HG02884 (cell line): ENCODE measurements around the gene SBF2.

Experiments
- ATAC-seq: cut with Tn5 transposase; IDR thresholded peaks from one replicate; pipeline ENCODE4 v1.9.1; 2021; ENCODE audit warnings: mild to moderate bottlenecking, moderate library complexity; ENCODE audit not compliant: unreplicated experiment

SBF2 gene

DNA sequence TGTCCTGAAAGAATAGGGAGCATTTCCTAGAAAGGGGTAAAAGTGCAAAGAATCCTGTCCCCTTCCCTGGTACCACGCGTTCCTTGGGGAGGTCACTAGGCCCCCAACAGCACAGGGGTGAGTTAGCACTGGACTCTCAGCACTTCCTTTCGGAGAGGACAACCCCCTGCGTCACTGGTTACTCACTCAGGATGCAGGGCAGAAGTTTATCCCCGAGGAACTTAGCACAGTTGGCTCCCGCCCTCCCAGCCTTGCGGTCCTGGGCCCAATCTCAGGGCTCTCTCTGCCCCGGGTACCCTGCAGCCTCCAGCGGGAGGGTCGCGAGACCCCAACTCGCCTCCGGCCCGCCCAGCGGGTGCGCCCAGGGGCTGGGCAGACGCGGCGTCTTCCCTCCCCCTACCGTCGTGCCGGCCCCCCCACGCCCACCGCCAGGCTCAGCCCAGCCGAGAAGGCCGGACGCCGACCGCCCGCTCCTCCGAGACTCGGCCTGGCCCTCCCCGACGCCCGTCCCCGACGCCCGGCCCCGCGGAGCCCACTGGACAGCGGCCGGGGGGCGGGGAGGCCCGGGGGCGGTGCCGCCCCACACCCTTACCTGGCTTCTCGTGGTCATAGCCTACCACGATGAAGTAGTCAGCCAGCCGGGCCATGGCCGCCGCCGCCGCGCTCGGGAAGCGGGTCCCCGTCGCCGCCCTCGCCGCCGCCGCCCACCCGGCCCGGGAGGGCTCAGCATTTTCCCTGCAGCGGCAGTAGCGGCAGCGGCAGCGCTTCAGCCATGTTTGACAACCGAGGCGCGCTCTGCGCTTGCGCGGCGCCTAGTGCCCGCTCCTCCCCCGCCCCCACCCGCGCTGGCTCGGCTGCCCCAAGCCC is at the start of gene SBF2:
TSS of gene SBF2 (minus strand) at position 797 of the 867 bp plus-strand sequence. CDS start at position 647, 150 bp downstream.
- ATAC-seq = peak; percentile 36

DNA sequence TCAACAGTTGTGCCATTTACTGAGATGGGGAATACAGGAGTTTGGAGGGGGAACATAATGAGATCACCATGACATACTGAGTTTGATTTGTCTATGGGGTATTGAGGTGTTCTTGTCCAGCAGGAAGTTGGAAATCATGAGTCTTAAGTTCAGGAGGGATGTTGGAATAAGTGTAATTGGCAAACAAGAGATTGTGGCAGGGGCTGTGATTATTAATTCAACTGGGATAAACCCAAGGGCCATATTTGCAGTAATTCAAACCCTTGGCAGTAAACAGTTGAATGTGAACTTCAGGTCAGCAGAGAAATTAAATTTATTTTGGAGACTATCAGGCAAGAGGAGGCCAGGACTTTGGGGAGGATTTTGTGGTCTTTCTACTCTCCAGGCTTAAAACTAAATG is 44.3 kb upstream of the SBF2 start:
- ATAC-seq = no peak

DNA sequence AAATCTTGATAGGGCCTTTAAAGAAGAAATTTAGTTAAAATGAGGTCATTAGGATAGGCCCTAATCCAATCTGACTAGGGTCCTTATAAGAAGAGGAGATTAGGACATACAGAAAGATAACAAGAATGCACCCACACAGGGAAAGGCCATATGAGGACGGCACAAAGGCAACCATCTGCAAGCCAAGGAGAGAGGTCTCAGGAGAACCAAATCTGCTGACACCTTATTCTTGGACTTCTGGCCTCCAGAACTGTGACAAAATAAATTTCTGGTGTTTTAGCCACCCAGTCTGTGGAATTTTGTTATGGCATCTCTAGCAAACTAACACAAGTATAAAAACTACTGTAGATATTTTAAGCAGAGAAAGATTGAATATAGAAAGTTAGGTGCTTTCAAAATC is 39.5 kb upstream of the SBF2 start:
- ATAC-seq = no peak

DNA sequence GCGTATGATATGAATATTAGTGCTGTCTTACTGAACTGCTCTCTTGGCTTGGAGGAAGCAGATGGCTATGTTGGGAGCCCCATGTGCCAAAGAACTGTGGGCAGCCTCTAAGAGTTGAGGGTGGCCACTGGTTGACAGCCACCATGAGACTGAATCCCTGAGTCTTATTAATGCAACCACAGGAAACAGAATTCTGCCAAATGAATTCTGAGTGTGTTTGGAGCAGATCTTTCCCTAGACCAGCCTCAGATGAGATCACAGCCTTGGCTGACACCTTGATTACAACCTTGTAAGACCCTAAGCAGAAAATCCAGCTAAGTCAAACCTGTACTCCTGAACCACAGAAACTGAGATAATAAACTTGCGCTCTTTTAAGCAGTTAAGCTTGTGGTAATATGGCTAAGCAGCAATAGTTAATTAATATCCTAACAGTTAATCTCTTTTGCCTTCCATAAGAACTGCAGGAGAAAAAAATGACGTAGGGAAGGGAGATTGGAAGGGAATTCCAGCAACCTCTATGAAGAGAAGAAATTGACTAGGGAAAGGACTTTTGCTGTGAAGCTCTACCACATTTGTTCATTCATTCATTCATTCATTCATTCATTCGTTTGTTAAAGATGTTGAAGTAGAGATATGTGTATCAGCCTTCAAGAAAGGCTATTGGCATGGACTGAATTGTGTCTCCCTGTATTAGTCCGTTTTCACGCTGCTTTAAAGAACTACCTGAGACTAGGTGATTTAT is 37.7 kb upstream of the SBF2 start:
- no peak for ATAC-seq

DNA sequence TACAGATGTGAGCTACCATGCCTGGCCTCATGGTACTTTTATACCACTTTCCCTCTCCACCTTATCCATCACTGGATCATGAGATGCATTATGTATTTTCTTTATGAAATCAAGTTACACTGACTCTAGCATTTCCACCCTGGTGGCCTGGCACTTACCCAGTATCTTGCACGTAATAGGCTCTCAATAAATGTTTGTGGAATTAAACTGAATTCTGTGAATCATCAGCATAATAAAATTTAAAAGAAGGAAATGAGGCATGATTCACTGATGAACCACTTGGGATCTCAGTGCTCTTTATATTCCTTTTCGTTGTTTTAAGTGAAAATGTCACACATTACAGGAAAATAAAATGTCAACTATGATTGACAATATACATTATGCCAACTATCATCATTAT is 35.9 kb upstream of the SBF2 start:
- ATAC-seq = no peak

DNA sequence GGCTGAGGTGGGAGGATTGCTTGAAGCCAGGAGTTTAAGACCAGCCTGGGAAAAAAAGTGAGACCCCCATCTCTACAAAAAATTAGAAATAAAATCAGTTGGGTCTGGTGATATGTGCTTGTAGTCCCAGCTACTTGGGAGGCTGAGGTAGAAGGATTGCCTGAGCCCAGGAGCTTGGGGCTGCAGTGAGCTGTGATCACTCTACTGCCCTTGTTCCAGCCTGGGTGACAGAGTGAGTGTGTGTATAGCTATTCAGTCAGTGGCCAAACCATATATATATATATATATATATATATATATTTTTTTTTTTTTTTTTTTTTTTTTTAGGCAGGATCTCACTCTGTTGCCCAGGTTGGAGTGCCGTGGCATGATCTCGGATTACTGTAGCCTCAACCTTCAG is 35.3 kb upstream of the SBF2 start:
- ATAC-seq = no peak

DNA sequence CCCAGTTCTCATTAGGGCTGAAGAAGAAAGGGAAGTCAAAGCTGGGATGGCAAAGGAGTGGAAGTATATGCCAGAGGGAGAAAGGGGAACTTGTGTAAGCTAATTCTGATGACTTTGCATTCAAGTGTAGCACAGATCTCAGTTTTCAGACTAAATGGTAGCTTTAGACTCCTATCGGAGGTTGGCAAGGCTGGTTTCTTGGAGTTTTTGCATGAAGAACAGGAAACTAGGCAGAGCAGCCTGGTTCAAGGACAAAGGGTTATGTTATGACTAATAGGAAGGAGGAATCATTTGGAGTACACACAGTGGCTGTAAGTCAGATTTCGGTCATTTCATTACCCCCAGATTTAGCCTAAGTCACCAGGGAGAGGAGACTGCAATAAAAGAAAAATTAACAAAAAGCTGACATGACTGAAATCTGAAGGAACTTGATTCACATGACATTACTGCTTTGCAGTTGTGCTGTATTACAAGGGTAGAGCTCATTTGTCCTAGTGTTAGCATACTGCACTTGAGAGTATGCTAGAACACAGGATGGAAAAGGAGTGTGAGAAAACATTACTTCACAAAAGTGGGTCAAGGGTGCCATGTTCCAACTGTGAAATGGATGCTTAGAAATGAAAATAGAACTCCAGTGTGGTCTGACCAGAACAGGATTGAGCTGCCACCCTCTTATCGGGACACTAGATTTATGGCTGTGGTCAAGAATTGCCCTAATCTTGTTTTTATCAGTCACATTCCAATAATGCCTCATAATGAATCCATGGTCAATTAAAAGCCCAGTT is 34.5 kb upstream of the SBF2 start:
- no peak for ATAC-seq

DNA sequence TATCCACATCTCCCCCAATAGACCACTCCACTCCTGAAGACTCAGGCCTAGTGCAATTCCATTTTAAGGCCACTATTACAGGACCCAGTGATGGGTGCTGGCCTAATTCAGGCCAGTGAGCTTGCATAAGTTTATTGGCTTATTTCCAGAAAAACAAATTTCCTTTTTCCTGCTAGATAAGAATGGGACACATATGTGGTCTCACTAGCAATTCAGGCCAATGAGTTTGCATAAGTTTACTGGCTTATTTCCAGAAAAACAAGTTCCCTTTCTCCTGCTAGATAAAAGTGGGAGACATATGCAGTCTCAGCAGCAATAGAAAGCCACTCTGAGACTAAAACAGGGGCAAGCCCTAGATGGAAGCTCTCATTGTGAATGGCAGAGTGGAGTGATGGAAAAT is 33.2 kb upstream of the SBF2 start:
- no peak for ATAC-seq

DNA sequence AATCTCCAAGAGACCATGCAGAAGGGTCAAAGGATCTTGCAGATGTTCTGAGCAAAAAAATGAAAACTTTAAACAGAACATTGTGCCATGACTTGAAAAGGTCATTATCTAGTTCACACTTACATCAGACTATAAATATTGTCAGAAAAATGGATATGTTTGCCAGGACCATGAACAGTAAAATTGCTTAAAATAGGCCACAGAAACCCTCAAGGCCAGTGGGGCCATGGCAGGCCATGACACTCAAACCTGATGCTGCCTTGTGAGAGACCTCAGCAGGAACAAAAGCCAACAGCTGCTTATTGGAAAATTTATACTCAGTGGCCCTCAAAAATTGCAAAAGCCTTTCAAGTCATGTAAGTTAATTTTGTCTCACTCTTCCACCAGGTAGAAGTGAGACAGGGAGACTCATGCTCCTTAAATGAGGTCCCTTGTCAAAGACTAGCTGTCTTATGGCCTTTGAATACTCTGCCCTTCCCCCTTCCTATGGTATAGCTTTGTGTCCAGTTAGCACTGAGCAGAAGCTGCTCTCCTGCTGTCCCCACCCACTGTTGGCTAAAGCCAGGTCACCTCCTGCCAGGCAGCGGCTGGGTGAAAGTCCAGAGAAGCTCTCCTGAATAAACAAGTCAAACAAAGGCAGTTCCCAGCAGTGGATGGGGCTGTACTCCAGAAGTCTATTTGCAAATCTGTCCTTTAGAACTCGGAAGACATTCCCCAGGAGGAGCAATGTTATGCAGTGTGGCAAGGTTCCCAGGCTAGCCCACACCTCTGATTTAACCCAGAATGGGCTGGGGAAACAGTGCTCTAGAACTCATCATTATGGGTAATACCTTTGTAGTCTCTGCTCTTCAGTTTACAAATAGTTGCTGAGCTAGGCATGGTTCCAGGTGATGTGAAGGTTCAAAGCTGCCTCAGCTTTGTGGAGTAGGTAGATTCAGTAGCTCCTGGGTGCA is 32.3 kb upstream of the SBF2 start:
- ATAC-seq = no peak

DNA sequence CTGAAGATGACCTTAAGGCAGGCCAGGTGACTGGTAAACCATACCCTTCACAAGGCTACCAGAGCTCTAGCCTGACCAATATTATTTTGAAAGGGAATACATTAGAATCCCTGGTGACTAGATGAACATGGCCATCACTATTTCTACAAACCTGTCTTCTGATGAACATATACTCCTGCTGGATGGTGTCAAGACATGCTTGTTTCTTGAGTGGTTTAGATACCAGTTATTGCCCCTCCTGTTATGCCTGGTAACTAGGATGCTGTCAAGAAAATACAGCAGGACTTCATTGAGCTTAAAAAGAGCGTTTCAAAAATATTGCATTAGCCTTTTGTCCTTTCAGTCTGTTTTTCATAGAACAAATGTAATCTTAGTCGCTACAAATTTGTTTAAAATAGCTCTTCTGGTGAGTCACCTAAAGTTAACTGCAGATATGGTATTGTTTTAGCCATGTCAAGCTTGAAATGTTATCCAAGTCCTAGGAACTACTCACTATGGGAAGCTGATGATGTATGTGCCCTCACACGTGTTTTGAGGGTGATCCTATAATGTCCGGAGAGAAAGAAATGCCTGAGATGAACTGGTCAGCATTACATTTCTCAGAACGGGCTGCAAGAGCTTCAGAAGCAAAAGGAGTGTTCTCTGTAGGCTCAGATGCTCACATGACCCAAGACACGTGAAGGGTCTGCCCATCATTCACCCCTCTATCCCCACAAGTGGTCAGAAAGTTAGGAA is 31.4 kb upstream of the SBF2 start:
- ATAC-seq = no peak

DNA sequence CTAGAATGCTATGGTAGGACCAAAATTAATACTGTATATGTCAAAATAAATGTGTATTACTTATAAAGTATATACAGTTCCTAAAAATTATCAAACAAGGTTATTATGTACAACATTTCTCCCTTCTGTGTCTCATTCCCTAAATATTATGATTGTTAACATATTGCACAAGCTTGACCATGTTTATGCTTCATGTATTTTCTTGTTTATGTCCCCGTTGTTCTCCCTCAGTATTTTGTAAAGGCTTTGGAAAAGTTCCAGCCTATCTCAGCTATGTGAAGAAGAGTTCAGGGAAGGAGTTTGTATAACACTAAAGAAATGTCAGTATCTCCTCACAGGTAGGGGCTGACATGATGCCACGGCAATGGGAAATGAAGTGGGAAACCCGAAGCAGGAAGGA is 30.5 kb upstream of the SBF2 start:
- no peak for ATAC-seq

DNA sequence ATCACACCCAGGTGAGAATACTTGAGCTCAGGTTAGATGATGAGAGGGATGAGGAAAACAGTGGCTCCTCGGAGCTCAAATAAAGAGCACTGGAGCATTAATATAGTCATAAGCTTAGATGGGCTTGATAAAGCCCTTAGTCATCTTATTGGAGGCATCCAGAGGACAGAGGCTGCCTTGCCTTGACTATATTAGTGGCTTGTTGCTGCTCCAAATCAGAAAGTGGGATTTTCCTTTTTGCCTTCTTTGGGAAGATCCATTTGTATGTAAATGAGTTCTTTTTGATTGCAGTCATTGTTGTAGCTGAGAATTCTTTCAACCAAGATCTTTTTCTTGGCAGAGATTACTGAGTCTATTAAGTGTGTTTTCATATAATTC is 29.8 kb upstream of the SBF2 start:
- no peak for ATAC-seq

DNA sequence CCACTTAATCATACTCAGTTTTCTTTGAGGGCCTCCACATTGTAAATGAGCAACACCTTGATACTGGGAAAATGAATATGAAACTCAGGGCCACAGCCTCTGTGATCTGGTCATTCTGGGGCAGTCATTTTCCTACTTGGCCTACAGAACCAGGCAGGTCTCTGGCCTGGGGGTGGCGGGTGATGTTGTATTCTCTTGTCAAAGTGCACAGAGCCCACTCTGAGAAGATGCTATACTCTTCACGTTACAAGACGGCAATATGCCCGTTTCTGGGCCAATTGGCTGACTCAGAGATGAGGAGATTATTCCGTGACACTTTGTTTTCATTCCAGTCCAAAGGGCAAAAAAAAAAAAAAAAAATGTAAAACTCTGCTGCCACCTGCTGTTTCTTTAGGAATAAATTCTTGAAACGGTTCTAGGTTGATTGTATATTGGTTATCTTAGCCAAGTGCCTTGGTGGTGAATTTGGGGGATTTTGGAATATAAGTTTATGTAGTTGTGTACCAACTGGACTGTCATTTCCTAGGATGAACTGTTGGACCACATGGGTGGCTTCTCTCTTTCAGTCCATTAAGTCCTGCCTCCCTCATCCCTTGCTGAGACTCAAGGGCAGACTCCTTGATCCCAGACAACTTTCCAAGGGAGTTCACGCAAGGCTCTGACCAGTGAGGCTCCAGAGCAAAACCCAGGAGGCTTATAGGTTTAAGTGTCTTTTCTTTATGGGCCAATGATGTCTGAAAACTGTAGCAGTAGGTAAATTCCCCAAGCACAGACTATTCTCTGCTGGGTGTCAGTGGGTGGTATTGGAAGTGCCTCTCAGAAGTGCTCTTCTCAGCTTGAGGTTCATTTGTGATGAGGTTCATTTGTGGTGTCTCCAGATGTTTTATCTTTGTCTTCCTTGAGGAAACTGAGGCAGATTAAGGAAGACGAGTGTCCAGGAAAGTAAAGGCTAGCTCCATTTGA is 29.1 kb upstream of the SBF2 start:
- peak; percentile 45 for ATAC-seq

DNA sequence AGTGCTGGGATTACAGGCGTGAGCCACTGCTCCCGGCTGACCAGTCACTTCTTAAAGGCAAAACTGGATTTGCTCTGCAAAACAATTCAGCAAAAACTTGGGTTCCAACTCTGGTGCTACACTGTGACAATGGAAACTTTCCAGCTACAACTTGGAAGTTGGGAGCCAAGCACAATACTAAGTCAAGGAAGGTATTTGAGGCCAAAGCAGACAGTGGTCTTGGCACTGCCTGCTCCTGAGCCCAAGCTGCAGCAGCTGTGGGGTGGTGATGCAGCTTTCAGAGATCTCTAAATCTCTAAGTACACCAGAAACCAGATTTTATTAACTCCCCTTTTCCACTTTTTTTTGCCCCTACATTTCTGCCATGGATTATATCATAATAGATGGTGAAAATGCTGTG is 28.4 kb upstream of the SBF2 start:
- ATAC-seq = no peak

DNA sequence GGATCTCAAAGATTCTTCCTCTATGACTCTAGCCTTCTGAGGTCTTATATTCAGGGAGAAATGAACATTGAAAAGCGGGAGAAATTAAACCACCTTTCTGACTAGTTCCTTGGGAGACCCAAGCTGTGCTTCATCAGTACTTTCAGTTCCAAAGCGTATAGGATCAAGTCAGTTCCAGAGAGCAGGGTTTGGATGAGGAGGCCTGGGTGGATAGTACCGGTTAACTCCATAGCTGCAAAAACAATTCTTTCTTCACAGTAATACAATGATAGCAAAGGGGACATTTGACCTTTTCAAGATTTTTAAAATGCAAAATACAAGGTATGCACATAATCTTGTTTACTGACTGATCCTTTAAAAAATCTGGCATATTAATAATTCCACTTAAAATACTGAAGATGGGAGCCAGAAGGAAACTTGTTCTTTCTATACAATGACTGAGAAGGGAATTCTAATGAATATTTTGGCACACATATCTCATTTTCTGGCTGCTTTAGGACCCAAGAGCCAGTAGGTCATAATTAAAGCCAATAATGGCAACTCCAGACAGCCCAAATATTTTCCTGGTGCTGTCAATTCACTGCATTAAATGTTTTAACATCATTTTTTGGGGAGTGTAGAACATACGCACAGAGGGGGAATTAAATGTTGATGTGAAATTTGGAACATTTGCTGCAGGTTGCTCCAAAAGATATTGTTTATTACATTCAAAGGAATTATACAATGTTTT is 26.9 kb upstream of the SBF2 start:
- ATAC-seq = no peak

DNA sequence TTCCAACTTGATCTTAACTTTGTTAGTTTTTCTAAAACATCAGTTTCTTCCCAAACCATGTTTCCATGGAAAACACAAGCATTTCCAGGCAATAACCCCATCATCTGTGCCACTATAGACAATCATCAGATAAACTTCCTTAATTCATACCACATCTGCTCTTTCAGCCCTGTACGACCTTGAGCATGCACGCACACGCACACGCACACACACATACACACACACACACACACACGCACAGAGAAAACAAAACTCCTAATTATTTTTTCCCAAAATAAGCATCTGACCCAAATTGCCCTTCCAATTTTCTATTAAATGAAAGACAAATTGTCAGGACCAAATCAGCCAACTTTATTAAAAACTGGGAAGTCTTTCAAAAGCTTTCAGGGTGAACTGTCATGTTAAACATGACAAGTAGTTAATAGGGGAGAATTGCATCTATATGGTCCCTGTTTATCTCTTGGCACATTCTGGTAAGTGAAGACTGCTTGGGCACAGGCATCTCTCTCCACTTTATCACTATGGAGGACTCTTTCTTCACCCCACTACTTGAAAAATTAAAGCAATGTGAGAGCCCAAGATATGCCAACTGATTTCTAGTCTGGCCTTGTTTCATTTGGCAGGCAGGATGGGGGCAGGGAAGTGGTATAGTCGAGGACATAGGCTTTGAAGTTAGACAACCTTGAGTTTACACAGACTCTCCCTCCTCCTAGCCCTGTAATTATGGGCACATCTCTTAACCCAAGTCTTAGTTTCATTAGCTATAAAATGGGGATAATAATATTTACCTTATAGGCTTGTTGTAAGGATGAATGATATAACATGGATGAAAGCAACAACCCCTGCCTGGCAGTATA is 25.9 kb upstream of the SBF2 start:
- ATAC-seq = no peak

DNA sequence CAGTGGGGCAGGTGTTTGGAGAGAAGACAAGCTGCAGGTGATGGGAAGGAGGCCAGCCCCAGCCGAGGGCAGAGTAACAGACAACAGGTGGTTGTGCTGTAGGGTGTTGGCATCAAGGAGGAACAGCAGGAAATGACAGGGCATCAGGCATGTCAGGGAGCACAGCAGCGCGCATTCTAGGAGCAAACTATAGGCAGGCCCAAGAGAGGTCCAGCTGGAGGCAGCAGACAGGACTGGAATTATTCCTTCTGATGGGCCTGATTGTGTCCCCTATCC is 24.4 kb upstream of the SBF2 start:
- ATAC-seq = no peak
